ENCODE results near the gene TMEM131. TPM values are rescaled to one million over a fixed set of nuclear protein-coding genes. Genes with fewer than 3 reads are reported as not detected.

Gene TMEM131
- total RNA-seq, 1 donor from 2014 or later, result 35.4 TPM

DNA sequence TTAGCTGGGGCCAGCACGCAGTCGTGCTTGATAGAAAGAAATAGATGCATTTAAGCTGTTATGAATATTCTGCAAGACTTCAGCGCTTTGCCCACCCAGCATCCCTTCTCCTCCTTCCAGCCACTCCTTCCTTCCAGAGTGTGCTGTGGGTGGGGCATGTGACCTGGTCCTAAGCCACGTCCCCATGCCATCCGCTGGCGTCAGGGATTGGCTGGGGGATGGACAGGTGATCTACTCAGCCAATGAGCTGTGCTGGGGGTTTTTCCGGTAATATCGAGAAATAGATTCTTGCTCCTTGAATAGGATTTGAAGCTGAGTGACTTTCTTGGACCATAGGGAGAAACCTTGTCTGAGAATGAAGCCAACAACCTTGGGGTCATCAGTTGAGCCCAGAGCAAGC is 287.1 kb downstream of the TMEM131 start:
- intact Hi-C loops (cut with DNase I), result loop anchor here (10.0 kb wide), 1 partner anchor 1476 kb away; the partner anchor contains the start of genes MITD1 and MRPL30
- Histone ChIP-seq H3K9me3 (no peaks in the 10 kb centered on the region), H3K27me3 (no peaks in the 10 kb centered on the region), H3K27ac (no peak overlapping the region), H3K36me3 (no peaks in the 10 kb centered on the region), H3K4me3 (no peak overlapping the region), H3K4me1 (no peaks in the 10 kb centered on the region)
- TF ChIP-seq, protein P1, sequence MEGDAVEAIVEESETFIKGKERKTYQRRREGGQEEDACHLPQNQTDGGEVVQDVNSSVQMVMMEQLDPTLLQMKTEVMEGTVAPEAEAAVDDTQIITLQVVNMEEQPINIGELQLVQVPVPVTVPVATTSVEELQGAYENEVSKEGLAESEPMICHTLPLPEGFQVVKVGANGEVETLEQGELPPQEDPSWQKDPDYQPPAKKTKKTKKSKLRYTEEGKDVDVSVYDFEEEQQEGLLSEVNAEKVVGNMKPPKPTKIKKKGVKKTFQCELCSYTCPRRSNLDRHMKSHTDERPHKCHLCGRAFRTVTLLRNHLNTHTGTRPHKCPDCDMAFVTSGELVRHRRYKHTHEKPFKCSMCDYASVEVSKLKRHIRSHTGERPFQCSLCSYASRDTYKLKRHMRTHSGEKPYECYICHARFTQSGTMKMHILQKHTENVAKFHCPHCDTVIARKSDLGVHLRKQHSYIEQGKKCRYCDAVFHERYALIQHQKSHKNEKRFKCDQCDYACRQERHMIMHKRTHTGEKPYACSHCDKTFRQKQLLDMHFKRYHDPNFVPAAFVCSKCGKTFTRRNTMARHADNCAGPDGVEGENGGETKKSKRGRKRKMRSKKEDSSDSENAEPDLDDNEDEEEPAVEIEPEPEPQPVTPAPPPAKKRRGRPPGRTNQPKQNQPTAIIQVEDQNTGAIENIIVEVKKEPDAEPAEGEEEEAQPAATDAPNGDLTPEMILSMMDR (IDR thresholded peaks at IDR 0.05), result no peak
- TF ChIP-seq POLR2A (IDR thresholded peaks at IDR 0.05) (no peak), POLR2AphosphoS5 (IDR thresholded peaks at IDR 0.05; ENCODE audit: insufficient read depth in 1 of 2, low read depth in 1 of 2) (no peak)
- DNase-seq (ENCODE audit: extremely low spot score in 2 of 2), result no peak

DNA sequence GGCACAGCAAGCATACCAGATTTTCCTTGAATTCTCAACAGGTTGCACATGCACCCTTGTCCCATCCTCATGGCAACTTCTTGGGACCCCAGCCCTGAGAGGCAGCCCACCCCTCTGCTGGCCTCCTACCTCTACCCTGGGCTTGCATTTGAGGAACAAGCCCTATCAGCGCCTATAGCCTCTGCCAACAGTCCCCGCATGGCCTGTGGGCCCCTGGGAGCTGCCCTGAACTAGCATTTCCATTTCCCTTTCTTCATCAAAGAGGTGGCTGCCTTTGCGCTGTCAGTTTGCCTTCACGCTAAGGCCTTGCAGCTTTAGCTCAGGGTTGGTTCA is 287.7 kb downstream of the TMEM131 start:
- Histone ChIP-seq H3K9me3 (no peaks in the 10 kb centered on the region), H3K36me3 (no peaks in the 10 kb centered on the region), H3K4me3 (no peak overlapping the region), H3K27me3 (no peaks in the 10 kb centered on the region), H3K27ac (no peak overlapping the region), H3K4me1 (no peaks in the 10 kb centered on the region)
- TF ChIP-seq, protein P1 (IDR thresholded peaks at IDR 0.05), result no peak
- TF ChIP-seq POLR2AphosphoS5 (IDR thresholded peaks at IDR 0.05; ENCODE audit: insufficient read depth in 1 of 2, low read depth in 1 of 2) (no peak), POLR2A (IDR thresholded peaks at IDR 0.05) (no peak)
- no peak for DNase-seq (ENCODE audit: extremely low spot score in 2 of 2)
- intact Hi-C loops (cut with DNase I), result loop anchor here (10.0 kb wide), 1 partner anchor 1477 kb away; the partner anchor contains the start of genes MITD1 and MRPL30

DNA sequence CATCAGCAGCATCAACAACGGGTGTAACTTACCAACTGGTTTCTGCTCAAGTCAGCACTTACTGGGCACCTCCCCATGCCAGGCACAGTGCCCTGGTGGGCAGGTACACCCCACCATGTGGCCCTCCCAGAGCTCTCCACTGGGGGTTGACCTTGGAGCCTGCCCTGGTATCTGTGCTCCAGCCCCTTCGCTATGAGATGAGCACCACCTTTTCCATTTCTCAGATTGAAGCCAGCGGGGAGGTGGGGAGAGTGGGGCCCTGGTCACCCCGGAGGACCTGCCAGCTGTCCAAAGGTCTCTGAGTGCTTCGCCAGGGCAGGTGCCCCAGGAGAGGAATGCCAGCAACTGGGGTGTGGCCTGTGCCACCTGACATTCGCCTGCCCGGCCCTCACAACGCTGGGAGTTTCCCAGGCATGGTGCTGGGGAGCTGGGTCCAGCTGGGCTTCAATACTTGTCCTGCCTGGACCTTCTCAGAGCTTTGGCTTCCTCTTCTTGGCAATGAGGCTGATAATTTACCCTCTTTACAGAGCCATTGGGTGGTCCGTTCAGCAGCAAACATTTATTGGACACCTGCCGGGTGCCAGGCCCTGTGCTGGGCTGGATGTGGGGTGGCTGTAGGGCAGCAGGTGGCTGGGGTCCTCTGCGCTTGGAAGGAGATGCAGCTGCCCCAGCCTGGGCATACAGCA is 288.2 kb downstream of the TMEM131 start:
- no peaks in the 10 kb centered on the region for H3K36me3 ChIP-seq
- DNase-seq (ENCODE audit: extremely low spot score in 2 of 2), result no peak
- H3K27me3 ChIP-seq, result no peaks in the 10 kb centered on the region
- intact Hi-C loops (cut with DNase I), result loop anchor here (10.0 kb wide), 1 partner anchor 1477 kb away; the partner anchor contains the start of genes MITD1 and MRPL30
- no peaks in the 10 kb centered on the region for H3K4me1 ChIP-seq
- TF ChIP-seq, protein P1 (IDR thresholded peaks at IDR 0.05), result no peak
- no peaks in the 10 kb centered on the region for H3K9me3 ChIP-seq
- H3K4me3 ChIP-seq, result no peak overlapping the region
- no peak overlapping the region for H3K27ac ChIP-seq

DNA sequence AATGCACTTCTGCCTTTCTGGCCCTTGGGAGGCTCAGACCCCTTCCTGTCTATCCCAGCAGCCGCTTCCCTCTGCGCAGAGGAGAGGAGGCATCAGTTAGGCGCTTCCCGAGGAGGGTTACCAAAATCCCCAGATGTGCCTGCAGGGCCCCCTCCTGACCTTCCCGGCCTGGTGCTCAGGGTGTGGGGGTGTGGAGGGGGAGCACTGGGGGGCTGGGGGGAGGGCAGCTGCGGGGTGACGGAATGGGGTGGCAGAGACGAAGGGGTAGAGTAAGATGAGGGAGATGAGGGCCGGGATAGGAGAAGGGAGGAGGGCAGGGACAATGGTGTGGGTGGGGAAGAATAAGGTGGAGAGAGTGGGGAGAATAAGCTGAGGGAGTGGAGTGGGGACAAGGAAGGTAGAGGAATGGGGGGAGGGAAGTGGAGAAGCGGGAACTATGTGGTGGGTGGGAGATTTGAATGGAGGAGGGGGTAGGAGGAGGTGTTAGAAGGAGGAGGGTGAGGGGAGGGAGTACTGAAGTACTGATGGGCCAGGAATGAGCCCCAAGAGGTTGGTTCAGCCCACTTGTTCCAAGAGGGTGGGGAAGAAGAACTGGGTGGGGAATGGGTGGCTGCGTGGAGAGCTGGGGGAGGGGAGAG is 288.9 kb downstream of the TMEM131 start:
- intact Hi-C loops (cut with DNase I), result loop anchor here (10.0 kb wide), 1 partner anchor 1478 kb away; the partner anchor contains the start of genes MITD1 and MRPL30
- Histone ChIP-seq H3K4me1 (no peaks in the 10 kb centered on the region), H3K4me3 (no peak overlapping the region), H3K36me3 (no peaks in the 10 kb centered on the region), H3K27me3 (no peaks in the 10 kb centered on the region), H3K27ac (no peak overlapping the region), H3K9me3 (no peaks in the 10 kb centered on the region)
- DNase-seq (ENCODE audit: extremely low spot score in 2 of 2), result peak in 1 of 2 donors; percentile 52
- TF ChIP-seq POLR2A (IDR thresholded peaks at IDR 0.05), result no peak
- TF ChIP-seq, protein P1 (IDR thresholded peaks at IDR 0.05), result no peak
- TF ChIP-seq POLR2AphosphoS5 (IDR thresholded peaks at IDR 0.05; ENCODE audit: insufficient read depth in 1 of 2, low read depth in 1 of 2), result no peak

Small RNA genes within 50 kb of the gene (small RNA-seq; reads per million reads assigned to genes)
- gene HMGN1P36, result not detected
- not detected for gene RNU7-96P

Other genes with a start within 250 kb of the TMEM131 start
- not detected for gene VWA3B, start 91.2 kb upstream of the TMEM131 start, total RNA-seq

Data from vagina (tissue), 2 donors.